HepG2 (cell line): Measurements from ENCODE around the gene POLR1G. TPM values are rescaled to one million over a fixed set of nuclear protein-coding genes. Genes with fewer than 3 reads are reported as not detected.

Experiments used
- ZBTB40 ChIP-seq, 2 experiments: fragments of 450-650 bp in 1 of 2; sonication (generic) in 1 of 2; formaldehyde crosslinking in 1 of 2; IDR thresholded peaks; 2 replicates each; pipeline versions ENCODE4 v1.6.1 to v1.8.0; 2016 to 2022; ENCODE audit warnings: antibody characterized with exemption in 1 of 2, mild to moderate bottlenecking in 1 of 2, missing genetic modification reagents in 1 of 2
- ZNF318 ChIP-seq: sonication (generic); formaldehyde crosslinking; IDR thresholded peaks from 2 replicates; pipeline ENCODE4 v1.4.0; 2020; ENCODE audit warnings: mild to moderate bottlenecking, missing genetic modification reagents
- ZNF772 ChIP-seq: sonication (generic); formaldehyde crosslinking; IDR thresholded peaks from 2 replicates; pipeline ENCODE4 v1.5.0; 2020; ENCODE audit warnings: mild to moderate bottlenecking, missing genetic modification reagents
- polyA plus RNA-seq, 8 experiments: library from polyadenylated mRNA; depleted of rRNA in 3 of 8; stranded (reverse) in 7 of 8; unstranded in 1 of 8; fragments of >200 nt; fragmentation: Illumina TruSeq in 4 of 8; extraction: Trizol in 4 of 8; gene quantifications; 2 replicates each; pipeline versions ENCODE4 v1.2.1 to v1.2.3, GENCODE V29; 2011 to 2016; ENCODE audit warnings: low read depth in 4 of 8, missing spikeins in 1 of 8, mixed read lengths in 1 of 8; ENCODE audit not compliant: insufficient read depth in 1 of 8
- total RNA-seq, 5 experiments: library from RNA; depleted of rRNA; stranded (reverse); fragments of >200 nt; fragmentation: Illumina TruSeq; extraction: Trizol; gene quantifications; 2 replicates each; pipeline ENCODE4 v1.2.3, GENCODE V29; 2016; ENCODE audit warnings: low read depth in 1 of 5

POLR1G gene
- total and polyA plus RNA-seq, 2 of the 13 experiments (the other 11 are each of a cell fraction or from before 2014, with no cell fraction given), result 3.5 to 20.8 TPM

GRCh38 chr19:45395821-45396617 lies 10.4 kb upstream of the POLR1G start (continued):
- TF ChIP-seq ZNF318, result no peak
- TF ChIP-seq ZNF772, result no peak
- no peak for TF ChIP-seq ZBTB40 (IDR thresholded peaks at IDR 0.05)
- no peak for TF ChIP-seq ZBTB40 (CRISPR knock-in tag; IDR thresholded peaks at IDR 0.05)
